H9 (cell line): ENCODE measurements around the gene ADISSP. TPM values are rescaled to one million over a fixed set of nuclear protein-coding genes. Genes with fewer than 3 reads are reported as not detected.

ENCODE experiments used
- DNase-seq: peaks from one replicate; pipeline ENCODE4 v3.0.0-alpha.2; 2017
- H2AFZ ChIP-seq: one replicate; pipeline ENCODE4 v1.6.1; 2013; ENCODE audit warnings: mild to moderate bottlenecking, low read length, control low read depth, moderate library complexity
- H2AK5ac ChIP-seq: 2 replicates; pipeline ENCODE4 v1.6.1; 2013; ENCODE audit warnings: low read length, control low read depth, mixed read lengths; ENCODE audit not compliant: insufficient read length
- H2BK120ac ChIP-seq: one replicate; pipeline ENCODE4 v1.6.1; 2013; ENCODE audit warnings: low read depth, mild to moderate bottlenecking, low read length, control low read depth, inconsistent platforms; ENCODE audit not compliant: poor library complexity, severe bottlenecking
- H2BK12ac ChIP-seq: 2 replicates; pipeline ENCODE4 v1.6.1; 2013; ENCODE audit warnings: low read length, control low read depth, mixed read lengths, low read depth; ENCODE audit not compliant: insufficient read length
- H2BK15ac ChIP-seq: 2 replicates; pipeline ENCODE4 v1.6.1; 2013; ENCODE audit warnings: low read depth, low read length, control low read depth
- H2BK20ac ChIP-seq: one replicate; pipeline ENCODE4 v1.6.1; 2013; ENCODE audit warnings: low read depth, mild to moderate bottlenecking, low read length, control low read depth, inconsistent platforms; ENCODE audit not compliant: poor library complexity, severe bottlenecking
- H2BK5ac ChIP-seq: 2 replicates; pipeline ENCODE4 v1.6.1; 2013; ENCODE audit warnings: low read length, control low read depth, mixed read lengths; ENCODE audit not compliant: insufficient read length
- H3K14ac ChIP-seq: 2 replicates; pipeline ENCODE4 v1.6.1; 2013; ENCODE audit warnings: low read length, control low read depth; ENCODE audit not compliant: insufficient read depth
- H3K18ac ChIP-seq: 2 replicates; pipeline ENCODE4 v1.6.1; 2013; ENCODE audit warnings: low read depth, mild to moderate bottlenecking, mixed read lengths, low read length, control low read depth; ENCODE audit not compliant: insufficient read length
- H3K23ac ChIP-seq: 2 replicates; pipeline ENCODE4 v1.6.1; 2013; ENCODE audit warnings: low read length, control low read depth, mixed read lengths, low read depth; ENCODE audit not compliant: insufficient read length
- H3K23me2 ChIP-seq: 2 replicates; pipeline ENCODE4 v1.6.1; 2013; ENCODE audit warnings: low read depth, mild to moderate bottlenecking, mixed read lengths, low read length, control low read depth; ENCODE audit not compliant: insufficient read length, poor library complexity, severe bottlenecking
- H3K27ac ChIP-seq: 2 replicates; pipeline ENCODE4 v1.5.1; 2013; ENCODE audit warnings: low read length, control low read depth, mixed read lengths, low read depth; ENCODE audit not compliant: insufficient read length
- H3K27me3 ChIP-seq: 2 replicates; pipeline ENCODE4 v1.6.1; 2013; ENCODE audit warnings: low read length, control low read depth, inconsistent platforms; ENCODE audit not compliant: insufficient read depth
- H3K4ac ChIP-seq: 2 replicates; pipeline ENCODE4 v1.6.1; 2013; ENCODE audit warnings: low read depth, mild to moderate bottlenecking, control low read depth, inconsistent platforms, low read length, moderate library complexity
- H3K4me1 ChIP-seq: 2 replicates; pipeline ENCODE4 v1.6.1; 2013; ENCODE audit warnings: low read length, control low read depth, inconsistent platforms; ENCODE audit not compliant: insufficient read depth
- H3K4me2 ChIP-seq: 2 replicates; pipeline ENCODE4 v1.6.1; 2013; ENCODE audit warnings: low read length, control low read depth, mixed read lengths; ENCODE audit not compliant: insufficient read length, insufficient read depth
- H3K56ac ChIP-seq: 2 replicates; pipeline ENCODE4 v1.6.1; 2013; ENCODE audit warnings: low read depth, mild to moderate bottlenecking, mixed read lengths, low read length, control low read depth; ENCODE audit not compliant: insufficient read length
- H3K79me1 ChIP-seq: 2 replicates; pipeline ENCODE4 v1.6.1; 2013; ENCODE audit warnings: low read depth, mild to moderate bottlenecking, moderate library complexity, low read length, control low read depth, inconsistent platforms; ENCODE audit not compliant: insufficient read depth, poor library complexity, severe bottlenecking
- H3K79me2 ChIP-seq: 2 replicates; pipeline ENCODE4 v1.6.1; 2013; ENCODE audit warnings: low read length, control low read depth, inconsistent platforms; ENCODE audit not compliant: insufficient read depth
- H3K9ac ChIP-seq: 2 replicates; pipeline ENCODE4 v1.6.1; 2013; ENCODE audit warnings: low read length, control low read depth, mixed read lengths; ENCODE audit not compliant: insufficient read length; ENCODE audit errors: extremely low read depth
- H3K9me3 ChIP-seq: one replicate; pipeline ENCODE4 v1.6.1; 2013; ENCODE audit warnings: low read depth, low read length, inconsistent platforms; ENCODE audit not compliant: control insufficient read depth
- H3T11ph ChIP-seq: one replicate; pipeline ENCODE4 v1.6.1; 2013; ENCODE audit warnings: mild to moderate bottlenecking, low read length, control low read depth, inconsistent platforms
- H4K20me1 ChIP-seq: one replicate; pipeline ENCODE4 v1.6.1; 2013; ENCODE audit not compliant: control insufficient read depth, insufficient read length, insufficient read depth
- H4K5ac ChIP-seq: 2 replicates; pipeline ENCODE4 v1.6.1; 2013; ENCODE audit warnings: low read depth, mild to moderate bottlenecking, mixed read lengths, low read length, control low read depth; ENCODE audit not compliant: insufficient read length
- H4K8ac ChIP-seq: replicated peaks from 2 replicates; pipeline ENCODE4 v1.6.1; 2013; ENCODE audit warnings: low read length, control low read depth, mixed read lengths, low read depth; ENCODE audit not compliant: insufficient read length
- H4K91ac ChIP-seq: 2 replicates; pipeline ENCODE4 v1.6.1; 2013; ENCODE audit warnings: low read depth, mild to moderate bottlenecking, moderate library complexity, mixed read lengths, low read length, control low read depth; ENCODE audit not compliant: insufficient read length
- H3K27ac Mint-ChIP-seq, 3 experiments: 2 replicates in 2 of 3; 3 replicates in 1 of 3; pipeline ENCODE4 v1.8.0; 2020 to 2021; ENCODE audit warnings: mixed read lengths in 3 of 3, mild to moderate bottlenecking in 1 of 3, moderate library complexity in 1 of 3
- H3K27me3 Mint-ChIP-seq: 2 replicates; pipeline ENCODE4 v1.8.0; 2021; ENCODE audit warnings: low read depth, mild to moderate bottlenecking, moderate library complexity, mixed read lengths
- H3K36me3 Mint-ChIP-seq, 3 experiments: 2 replicates in 2 of 3; 3 replicates in 1 of 3; pipeline ENCODE4 v1.8.0; 2020 to 2021; ENCODE audit warnings: low read depth in 3 of 3, mixed read lengths in 3 of 3; ENCODE audit not compliant: insufficient read depth in 1 of 3
- H3K4me1 Mint-ChIP-seq, 2 experiments: 2 replicates each; pipeline ENCODE4 v1.8.0; 2020; ENCODE audit warnings: mixed read lengths in 2 of 2
- H3K4me3 Mint-ChIP-seq, 2 experiments: 2 replicates in 1 of 2; 3 replicates in 1 of 2; pipeline ENCODE4 v1.8.0; 2020 to 2021; ENCODE audit warnings: mild to moderate bottlenecking in 2 of 2, mixed read lengths in 2 of 2, moderate library complexity in 1 of 2
- H3K9me3 Mint-ChIP-seq, 2 experiments: 2 replicates in 1 of 2; 3 replicates in 1 of 2; pipeline ENCODE4 v1.8.0; 2020; ENCODE audit warnings: mild to moderate bottlenecking in 2 of 2, mixed read lengths in 2 of 2, moderate library complexity in 1 of 2
- CTCF ChIP-seq: fragments of 200-600 bp; sonication (generic); conservative IDR thresholded peaks from 3 replicates; pipeline ENCODE4 v1.8.0; 2021; ENCODE audit warnings: antibody characterized with exemption, mild to moderate bottlenecking
- WGBS: extraction: QIAGEN DNeasy Blood & Tissue Kit; methylation state at CpG from one replicate; pipeline ENCODE4 v1.1.7; 2013; ENCODE audit warnings: missing lambda C conversion rate, low lambda C conversion rate, mixed read lengths; ENCODE audit not compliant: insufficient read length; ENCODE audit errors: extremely low coverage; 5-methylcytosine and 5-hydroxymethylcytosine counted together
- total RNA-seq: library from RNA; stranded (reverse); gene quantifications from 2 replicates; pipeline ENCODE4 v1.2.1, GENCODE V29; 2021

ADISSP gene
- total RNA-seq, 1 experiment from 2014 or later = 80.9 TPM

GRCh38 chr20:3777381-3777715 is 9.8 kb upstream of the ADISSP start:
- no peak overlapping the region for H3K27ac ChIP-seq
- no peak overlapping the region for H2BK12ac ChIP-seq
- TF ChIP-seq CTCF = no peak
- H4K8ac ChIP-seq = no peak overlapping the region
- H2AFZ ChIP-seq = no peak overlapping the region
- no peak overlapping the region for H3K18ac ChIP-seq
- no peak for DNase-seq
- H3K56ac ChIP-seq = no peak overlapping the region
- H4K5ac ChIP-seq = no peak overlapping the region
- no peak overlapping the region for H2BK5ac ChIP-seq
- H3K27ac Mint-ChIP-seq = peak overlapping the region in 1 of 3 experiments; percentile 86; a peak in 1 of 7 replicates
- H3K14ac ChIP-seq = peak overlapping the region; percentile 82; the same call in 1 of the 2 replicates
- H3K9me3 ChIP-seq = no peaks in the 10 kb centered on the region
- WGBS = no CpG with 5 or more reads among the region's 16 CpGs
- H3T11ph ChIP-seq = no peak overlapping the region
- no peak overlapping the region for H2BK20ac ChIP-seq
- no peaks in the 10 kb centered on the region for H3K79me2 ChIP-seq
- no peak overlapping the region for H2AK5ac ChIP-seq
- H3K4me1 ChIP-seq = no peaks in the 10 kb centered on the region; the same call in 1 of the 2 replicates
- H3K4me3 Mint-ChIP-seq = peak overlapping the region; percentile 72 to 82
- H3K23me2 ChIP-seq = peaks cover 14% of the 10 kb centered on the region
- H4K20me1 ChIP-seq = no peaks in the 10 kb centered on the region
- no peak overlapping the region for H2BK15ac ChIP-seq
- no peak overlapping the region for H3K23ac ChIP-seq
- H3K79me1 ChIP-seq = no peaks in the 10 kb centered on the region
- no peaks in the 10 kb centered on the region for H3K9me3 Mint-ChIP-seq
- peaks cover 59% of the 10 kb centered on the region for H3K27me3 Mint-ChIP-seq
- H3K36me3 Mint-ChIP-seq = no peaks in the 10 kb centered on the region; a peak in 1 of 7 replicates
- H3K4me2 ChIP-seq = peak overlapping the region; percentile 70
- peaks cover 2% of the 10 kb centered on the region; the same call in 1 of the 2 replicates for H3K27me3 ChIP-seq
- no peak overlapping the region for H3K9ac ChIP-seq
- no peak overlapping the region for H4K91ac ChIP-seq
- no peak overlapping the region for H3K4ac ChIP-seq
- no peak overlapping the region for H2BK120ac ChIP-seq
- peaks cover 15 to 26% of the 10 kb centered on the region in 2 experiments for H3K4me1 Mint-ChIP-seq
